NOMO-1 treated with DMSO at 0.1 percent for 48 hours (cell line): ENCODE results near the gene CASZ1.
A peak's percentile ranks its signal among the peaks of the same experiment; 100 is the strongest.

Source experiments
- DNase-seq: peaks from one replicate; lab custom pipeline; 2025; ENCODE audit not compliant: unreplicated experiment; lab: John Stamatoyannopoulos, UW

Gene CASZ1

DNA sequence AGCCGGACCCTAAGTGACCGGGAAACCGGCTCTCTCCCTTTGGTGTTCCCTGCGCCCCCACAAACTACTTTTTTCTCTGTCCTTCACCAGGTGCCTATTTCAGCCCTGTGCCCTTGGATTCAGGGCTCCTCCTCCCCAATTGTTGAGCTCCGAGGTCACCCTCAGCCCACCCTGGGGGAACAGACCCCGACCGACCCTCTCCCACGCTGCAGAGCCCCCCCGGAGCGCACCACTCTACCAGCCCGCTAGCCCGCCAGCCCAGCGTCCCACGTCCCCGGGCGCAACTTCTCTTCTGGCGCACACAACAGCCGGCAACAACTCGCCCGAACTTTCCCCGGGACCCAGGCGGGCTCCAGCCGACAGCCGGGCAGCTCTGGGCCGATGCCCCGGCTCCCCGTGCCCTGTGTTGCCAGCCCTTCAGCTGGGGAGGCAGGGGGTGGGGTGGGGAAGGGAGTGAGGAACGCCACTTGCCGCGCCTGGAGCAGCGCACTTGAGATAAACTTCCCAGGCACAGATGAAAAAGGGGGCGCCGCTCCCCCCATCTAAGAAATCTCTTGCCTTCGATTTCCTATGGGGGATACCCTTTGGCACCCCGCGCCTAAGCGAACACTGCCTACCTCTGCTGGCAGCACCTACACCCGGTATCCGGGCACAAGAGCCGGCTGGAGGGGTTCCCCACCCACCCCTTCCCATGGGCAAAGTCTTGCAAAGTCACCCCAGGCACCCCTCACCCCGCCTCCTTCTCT lies 997 bp downstream of the CASZ1 start:
- no peak for DNase-seq

DNA sequence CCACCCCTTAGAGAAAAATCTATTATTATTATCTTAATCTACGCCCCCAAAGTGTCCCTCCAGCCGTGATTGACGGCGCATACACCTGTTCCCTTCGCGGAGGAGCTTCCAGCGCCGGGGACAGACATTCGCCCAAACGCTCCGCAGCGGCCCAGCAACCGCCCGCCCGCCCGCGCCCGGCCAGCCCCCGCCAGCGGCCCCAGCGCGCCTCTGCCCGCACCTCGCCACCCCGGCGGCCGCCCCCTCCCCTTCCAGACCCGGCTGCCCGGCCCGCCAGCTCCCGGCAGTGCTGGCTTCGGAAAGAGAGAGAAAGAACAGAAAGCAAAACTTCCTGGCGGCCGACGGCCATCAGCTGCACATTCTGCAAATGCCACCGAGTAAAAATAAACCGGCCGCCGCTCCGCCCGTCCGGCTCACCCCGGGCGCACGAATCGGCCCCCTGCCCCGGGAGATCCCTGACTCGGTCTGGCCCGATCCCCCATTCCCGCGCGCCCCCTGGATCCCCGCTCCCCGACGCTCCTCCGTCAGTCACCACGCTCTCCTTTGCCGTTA lies 1.6 kb downstream of the CASZ1 start:
- no peak for DNase-seq

DNA sequence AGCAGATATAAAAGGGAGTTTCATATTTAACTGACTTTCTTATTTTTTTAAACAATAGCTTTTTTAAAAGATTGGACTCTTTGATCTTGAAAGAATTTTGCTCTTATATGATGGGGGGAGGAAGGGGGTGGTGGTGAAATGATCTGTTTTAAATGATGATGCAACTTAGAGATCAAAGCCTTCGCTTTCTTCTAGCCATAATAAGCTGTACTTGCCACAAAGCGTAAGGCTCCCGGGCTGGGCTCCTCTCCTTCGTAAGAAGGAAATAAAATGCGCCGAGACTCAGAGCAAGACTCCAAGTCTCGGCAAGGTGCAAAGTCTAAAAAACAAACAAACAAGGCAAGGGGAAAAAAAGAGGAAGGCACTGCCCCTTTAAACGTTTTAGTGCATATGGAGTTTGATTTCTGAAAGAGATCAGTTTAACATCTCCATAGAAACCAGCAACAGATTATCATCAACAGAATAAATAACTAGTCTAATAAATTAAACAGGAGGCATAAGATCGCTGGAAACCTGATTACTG lies 3.3 kb downstream of the CASZ1 start:
- peak; percentile 44 for DNase-seq

DNA sequence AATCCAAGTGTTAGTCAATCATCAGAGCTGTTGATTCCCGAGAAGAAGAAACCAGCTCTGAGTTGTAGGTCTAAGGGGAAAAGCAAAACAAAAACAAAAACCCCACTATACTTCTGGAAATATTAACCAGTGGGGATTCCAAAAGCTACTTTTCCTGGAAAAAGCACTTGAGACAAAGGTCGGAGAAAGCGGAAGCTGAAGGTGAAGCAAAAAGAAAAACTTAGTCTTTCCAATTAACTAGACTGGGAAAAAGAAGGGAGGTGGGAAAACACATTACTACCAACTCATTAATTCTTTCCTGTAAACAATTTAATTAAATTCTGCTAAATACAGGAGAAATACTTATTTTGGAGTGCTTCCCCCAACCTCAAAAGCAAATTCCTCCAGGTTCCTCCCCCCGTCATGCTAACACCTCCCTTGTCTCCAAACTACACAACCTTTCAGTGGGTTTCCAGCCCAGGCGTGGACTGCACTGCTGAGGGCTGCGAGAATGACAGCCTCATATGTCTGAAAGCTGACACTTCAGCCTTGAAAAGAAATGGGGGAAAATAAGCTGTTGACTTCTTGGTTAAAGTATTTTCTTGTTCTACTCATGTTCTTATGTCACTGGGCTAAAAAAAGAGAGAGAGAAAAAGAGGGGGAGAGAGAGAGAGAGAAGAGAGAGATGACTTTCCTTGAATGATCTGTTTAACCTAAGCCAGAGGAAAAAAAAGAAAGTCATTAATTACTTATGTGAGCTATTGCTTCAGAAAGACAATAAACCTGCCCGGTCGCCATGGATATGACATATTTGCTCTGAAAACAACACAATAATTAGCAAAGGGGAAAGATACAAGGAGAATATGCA lies 5.1 kb downstream of the CASZ1 start:
- no peak for DNase-seq

DNA sequence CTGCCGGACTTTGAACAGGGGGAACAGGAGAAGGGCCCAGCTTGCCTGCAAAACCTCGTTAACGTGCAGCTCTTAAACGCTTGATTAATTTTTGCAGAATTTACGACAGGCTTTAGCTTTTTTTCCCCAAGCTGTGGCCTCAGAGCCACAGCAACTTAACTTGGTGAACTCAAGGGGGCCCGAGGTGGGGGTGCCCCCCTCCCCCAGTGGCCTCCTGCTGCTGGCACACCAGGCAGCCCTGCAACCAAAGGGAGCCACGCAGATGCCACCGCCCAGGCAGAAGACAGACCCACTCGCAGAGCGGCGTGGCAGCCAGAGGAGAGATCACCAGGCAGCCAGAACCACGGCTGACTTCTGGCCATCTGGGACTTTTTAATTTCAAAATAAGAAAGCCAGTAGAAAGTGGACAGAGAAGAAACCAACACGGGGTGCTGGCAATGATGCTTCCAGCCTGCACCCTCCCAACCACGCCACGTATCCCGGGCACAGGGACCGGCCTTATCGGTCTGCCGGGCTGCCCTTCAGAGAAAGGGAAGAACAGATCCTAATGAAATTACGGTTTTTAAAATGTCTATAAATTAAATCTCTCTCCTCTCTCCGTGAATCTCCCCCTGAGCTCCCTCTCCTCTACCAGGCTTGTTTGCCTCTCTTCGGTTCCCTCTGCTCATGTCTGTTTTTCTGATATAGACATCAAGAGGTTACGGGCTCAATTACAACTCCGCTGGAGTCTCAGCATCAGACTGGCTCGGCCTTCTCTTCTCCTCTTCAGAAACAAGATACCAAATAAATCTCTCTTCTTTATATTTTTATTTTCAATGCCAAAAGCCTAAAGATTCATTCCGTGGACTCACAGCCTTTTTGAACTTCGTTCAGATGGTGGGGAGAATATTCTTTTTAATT lies 6.4 kb downstream of the CASZ1 start:
- DNase-seq: no peak

DNA sequence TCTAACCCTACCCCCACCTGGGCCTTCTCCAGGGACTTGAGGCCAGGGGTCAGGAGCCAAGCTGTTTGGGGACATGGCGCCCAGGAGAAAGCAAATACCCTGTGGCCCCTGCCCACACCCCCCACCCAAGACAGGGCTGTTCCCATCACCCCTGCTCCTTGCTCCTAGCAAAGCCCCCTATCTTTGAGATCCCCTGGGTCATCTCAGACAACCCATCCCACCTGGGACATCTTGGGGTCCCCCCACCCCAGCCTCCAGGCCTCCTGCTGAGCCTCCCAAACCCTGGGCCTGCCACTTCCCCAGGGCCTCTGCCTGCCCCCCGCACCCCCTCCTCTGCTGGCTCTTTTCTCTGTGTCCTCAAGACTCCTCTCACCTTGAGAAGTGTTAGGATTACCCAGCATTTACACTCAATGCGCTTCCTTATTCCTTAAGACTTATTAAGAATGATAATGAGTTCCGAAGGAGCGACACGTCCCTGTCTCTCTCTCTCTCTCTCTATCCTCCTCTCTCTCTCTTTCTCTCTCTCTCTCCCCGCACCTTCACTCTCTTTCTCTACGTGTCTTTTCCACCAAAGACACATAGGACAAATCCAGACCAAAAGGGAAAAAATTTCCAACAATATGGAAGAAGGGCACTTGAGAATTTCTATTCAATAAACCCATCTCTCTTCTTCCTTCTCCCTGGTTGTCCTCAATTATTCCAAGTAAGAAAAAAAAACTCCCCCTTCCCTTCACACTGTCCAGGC lies 7.2 kb downstream of the CASZ1 start:
- no peak for DNase-seq

DNA sequence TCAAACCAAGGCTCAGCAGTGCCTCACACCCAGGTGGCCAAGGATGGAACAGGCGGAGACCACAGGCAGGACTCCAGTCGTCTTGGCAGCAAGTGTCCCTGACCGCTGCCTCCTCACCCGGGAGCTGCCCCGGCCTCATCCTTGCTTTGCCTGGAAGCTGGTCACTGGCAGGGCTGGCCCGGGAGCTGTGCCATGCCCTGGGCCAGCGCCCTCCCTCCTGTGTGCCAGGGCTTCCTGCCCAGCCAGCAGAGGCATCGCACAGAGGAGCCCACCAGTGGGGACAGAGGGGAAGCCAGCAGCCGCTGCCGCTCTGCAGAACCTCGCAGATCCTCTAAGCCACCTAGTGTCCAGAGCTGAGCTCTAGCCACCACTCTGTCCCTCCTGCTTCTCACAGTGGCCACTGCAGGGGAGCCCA lies 7.8 kb downstream of the CASZ1 start:
- DNase-seq: no peak

DNA sequence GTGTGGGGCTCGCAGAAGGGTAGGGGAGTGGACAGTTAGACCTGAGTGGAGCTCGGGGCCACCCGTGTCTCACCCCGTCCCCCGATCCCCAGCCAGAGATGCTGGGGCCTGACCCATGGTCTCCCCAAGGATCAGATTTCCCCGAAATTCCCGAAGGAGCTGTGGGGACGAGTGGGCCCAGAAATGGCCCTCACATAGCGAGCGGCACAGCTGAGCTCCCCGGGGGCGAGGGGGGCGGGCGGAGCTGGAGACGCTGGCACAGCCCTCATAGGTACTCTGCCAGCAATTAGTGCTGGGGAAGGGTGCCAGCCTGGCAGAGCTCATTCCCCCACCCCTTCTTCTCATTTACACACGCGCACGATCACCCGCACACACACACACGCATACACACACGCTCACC lies 9.2 kb downstream of the CASZ1 start:
- no peak for DNase-seq

DNA sequence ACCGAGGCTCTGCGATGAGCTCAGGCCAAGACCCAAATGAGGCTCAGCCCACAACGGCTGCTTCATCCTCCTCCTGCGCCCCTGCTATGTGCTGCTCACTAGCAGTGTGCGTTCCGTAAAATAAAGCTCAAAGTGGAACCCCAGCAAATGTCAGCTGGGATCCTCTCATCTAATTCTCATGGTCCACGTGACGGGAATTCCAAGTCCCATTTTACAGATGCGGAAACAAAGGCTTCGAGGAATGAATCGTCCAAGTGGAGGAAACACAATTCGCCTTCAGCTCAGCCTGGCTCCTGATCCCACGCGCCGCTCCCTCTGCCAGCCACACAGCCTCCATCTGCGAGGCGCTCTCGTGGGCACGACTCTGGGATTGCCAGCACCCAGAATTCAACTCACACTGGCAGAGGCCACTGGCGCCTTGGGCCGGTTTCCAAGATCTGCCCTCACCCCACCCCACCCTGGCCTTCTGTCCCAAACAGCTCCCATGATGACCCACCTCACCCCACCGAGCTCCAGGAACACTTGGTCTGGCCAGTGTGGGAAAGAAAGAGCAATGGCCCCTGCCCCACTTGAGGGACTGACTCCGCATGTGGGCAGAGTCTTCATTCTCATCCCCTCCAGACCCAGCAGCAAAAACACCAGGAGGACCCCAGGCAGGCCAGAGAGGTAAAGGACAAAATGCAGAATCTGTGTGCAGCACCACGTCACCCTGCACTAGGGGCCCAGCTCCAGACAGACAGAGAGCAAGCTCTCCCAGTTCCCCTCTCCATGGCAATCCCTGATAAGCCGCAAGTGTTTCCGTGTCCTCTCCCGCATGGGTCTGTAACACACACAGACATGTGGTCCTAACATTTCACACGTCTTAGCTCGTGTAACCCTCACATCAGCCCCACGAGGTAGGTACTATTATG lies 10.5 kb downstream of the CASZ1 start:
- no peak for DNase-seq

DNA sequence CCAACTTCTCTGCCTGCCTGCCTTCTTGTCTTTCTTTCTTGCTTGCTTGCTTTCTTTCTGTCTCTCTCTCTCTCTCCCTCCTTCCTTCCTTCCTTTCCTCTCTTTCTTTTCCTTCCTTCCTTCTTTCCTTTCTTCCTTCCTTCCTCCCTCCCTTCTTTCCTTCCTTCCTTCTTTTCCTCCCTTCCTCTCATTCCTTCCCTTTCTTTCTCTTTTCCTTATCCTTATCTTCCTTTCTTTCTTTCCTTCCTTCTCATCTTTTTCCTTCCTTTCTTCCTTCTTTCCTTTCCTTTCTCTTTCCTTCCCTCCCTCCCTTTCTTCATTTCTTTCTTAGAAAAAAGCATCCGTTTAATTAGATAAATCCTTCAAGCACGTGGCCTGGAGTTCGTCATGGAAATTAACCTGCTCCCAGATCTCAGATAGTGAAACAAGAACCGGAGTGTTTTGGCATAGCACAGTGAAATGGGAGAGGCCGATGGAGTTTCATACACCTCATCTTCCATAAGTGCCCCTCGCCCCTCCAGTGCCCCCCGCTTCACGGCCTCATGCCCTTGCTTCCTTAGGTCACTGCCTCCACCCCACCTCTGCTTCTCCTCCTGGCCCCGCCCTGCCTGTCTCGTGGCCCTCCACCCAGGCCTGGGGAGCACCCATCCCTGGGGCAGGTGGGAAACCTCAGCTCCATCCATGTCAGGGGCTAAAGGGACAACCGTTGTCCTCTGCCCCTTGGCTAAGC lies 11.3 kb downstream of the CASZ1 start:
- no peak for DNase-seq

DNA sequence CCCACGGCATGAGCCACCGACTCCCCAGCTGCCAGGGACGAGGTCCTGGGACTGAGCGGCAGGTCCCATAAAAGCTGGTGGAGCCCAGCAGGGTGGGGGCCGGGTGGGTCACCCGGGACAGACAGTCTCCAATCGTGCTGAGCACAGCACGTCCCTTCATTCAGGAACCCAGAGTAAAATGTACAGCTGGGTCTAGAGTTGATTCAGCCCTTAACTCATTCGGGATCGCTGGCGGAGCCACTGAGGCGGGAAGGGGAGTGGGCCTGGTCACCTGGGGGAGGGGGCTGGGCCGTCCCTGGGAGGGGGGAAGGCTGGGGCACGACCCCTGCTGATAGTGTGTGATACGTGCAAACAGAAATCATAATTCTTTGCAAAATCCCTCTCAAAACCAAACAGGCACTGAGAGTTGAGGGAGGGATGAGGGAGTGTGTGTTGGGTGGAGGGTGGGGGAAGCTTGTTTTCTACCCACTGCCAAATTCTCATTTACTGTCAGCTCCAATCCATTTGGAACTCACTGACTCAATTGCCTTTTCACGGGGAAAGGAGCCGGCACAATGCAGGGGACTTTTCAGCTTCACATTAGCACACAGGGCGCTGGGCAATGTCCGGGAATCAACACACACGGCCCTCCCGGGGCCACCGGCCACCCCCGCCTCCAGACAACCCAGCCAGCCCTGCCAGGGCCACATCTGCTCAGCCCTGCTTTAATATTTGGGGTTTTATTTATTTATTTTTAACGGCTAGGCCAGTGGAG lies 13.8 kb downstream of the CASZ1 start:
- no peak for DNase-seq

DNA sequence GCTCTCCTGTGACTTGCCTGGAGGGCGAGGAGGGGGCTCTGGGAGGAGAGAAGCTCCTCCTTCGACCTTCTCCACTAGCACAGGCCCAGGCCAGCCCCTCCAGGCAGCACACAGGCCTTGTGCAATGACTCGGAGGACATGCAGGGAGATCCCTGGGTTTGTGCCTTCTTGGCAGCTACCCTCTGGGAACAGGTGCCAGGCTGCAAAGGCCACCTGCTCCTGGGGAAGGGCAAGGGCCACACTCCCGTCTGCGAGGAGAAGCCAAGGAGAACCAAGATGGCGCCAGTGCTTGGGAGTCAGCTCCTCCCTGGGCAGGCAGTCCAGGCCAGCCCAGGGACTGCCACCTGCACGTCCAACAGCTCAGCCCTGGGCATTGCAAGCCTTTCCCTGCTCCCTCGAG lies 15.3 kb downstream of the CASZ1 start:
- DNase-seq: no peak

DNA sequence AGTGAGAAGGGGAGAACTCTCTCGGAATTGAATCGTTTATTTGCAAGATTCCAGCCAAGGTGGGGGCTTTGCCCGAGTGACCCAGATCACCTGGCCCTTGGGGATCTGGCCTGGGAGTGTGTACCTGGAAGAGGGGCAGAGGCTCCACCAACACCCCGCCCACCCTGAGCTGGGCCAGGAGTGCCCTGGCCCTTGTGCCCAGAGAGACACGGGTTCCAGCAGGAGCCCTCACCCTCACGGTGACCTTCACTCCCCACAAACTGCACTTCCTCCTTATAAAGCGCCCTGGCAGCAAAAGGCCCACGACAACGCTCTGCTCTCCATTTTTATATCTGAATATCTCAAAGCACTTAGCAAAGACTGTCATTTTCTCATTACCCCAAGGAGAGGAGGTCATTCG lies 16.6 kb downstream of the CASZ1 start:
- DNase-seq: no peak

DNA sequence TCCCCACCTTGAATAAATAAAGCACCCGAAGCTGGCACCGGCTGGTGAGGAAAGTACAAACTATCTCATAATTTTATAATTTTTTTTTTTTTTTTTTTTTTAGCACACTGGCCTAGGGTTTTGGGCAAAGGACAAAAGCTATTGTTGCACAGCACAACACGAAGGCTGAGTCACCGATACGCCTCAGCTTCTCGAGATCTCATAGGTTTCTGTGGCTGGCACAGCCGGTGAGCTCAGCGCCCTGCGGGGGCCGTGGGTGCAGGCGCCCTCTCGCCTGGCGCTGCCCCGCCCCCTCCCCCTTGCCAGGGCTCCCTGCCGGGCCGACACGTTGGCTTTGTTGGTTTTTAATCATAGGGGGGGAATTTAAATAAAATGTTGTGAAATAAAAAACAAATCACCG lies 17.2 kb downstream of the CASZ1 start:
- no peak for DNase-seq

DNA sequence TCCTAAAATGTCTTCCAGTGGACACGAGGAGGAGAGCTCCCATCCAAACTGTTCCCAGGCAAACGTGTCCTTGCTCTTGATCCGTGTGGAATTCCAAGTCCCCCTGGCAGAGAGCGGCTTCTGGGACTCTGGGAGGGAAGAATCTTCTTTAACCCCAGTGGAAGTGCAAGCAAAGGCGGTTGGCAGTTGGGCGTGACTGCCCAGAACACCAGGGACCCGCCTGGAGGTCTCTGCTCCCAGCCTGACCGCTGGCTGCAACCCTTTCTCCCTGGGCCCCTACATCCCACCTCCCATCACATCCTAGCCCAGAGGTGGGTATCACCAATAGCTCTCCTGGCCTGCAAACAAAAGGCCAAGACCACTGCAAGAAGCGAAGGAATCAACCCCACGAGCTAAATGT lies 17.8 kb downstream of the CASZ1 start:
- DNase-seq: no peak

DNA sequence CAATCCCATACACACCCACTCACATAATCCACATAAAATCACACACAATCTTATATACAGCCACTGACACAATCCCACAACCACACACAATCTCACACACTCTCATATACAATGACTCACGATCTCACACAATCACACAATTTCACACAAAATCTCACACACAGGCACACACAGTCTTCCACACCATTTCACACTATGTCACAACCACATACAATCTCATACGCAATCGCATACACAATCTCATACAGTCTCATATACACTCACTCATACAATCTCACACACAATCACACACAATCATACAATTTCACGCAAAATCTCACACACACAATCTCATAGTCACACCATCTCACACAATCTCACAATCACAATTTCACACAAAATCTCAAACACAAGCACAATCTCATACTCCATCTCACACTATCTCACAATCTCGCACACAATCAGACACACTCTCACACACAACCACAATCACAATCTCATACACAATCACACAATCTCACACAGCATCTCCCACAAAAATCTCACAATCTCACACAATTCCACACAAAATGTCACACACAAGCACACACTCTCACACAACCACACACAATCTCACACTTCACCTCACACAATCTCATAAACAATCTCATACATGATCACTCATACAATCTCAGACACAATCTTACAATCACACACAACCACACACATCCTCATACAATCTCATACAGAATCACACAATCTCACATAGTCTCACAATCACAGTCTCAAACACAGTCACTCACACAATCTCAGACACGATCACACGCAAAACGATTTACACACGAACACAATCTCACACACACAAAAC lies 18.5 kb downstream of the CASZ1 start:
- no peak for DNase-seq
